BLaER1 (cell line): ENCODE measurements around the gene PHC2.

Experiments used
- H3K27ac ChIP-seq: shearing (Covaris generic); formaldehyde crosslinking; 2 replicates; pipeline ENCODE4 v1.8.1; 2022
- H3K27me3 ChIP-seq: shearing (Covaris generic); formaldehyde crosslinking; 2 replicates; pipeline ENCODE4 v1.8.1; 2022
- H3K36me3 ChIP-seq: shearing (Covaris generic); formaldehyde crosslinking; 2 replicates; pipeline ENCODE4 v1.8.1; 2022
- H3K4me1 ChIP-seq: shearing (Covaris generic); formaldehyde crosslinking; 2 replicates; pipeline ENCODE4 v1.8.1; 2022
- H3K4me2 ChIP-seq: shearing (Covaris generic); formaldehyde crosslinking; 2 replicates; pipeline ENCODE4 v1.8.1; 2022
- H3K4me3 ChIP-seq: shearing (Covaris generic); formaldehyde crosslinking; 2 replicates; pipeline ENCODE4 v1.8.1; 2022
- H3K9ac ChIP-seq: shearing (Covaris generic); formaldehyde crosslinking; 2 replicates; pipeline ENCODE4 v1.8.1; 2022
- H3K9me3 ChIP-seq: shearing (Covaris generic); formaldehyde crosslinking; 2 replicates; pipeline ENCODE4 v1.8.1; 2022
- H4K20me1 ChIP-seq: shearing (Covaris generic); formaldehyde crosslinking; 2 replicates; pipeline ENCODE4 v1.8.1; 2022
- Cebpa-rat ChIP-seq: shearing (Covaris generic); IDR thresholded peaks from 2 replicates; pipeline ENCODE4 v1.8.1; 2022

PHC2 gene

GRCh38 chr1:33430692-33431593, at the start of gene PHC2:
PHC2 (minus strand) TSS chr1:33431095; CDS start chr1:33375539, 55,556 bp downstream.
- Histone ChIP-seq H3K4me3 (peak within 1 kb of the TSS; percentile 87), H3K36me3 (no peaks in the 10 kb centered on the region), H3K4me2 (peak within 1 kb of the TSS; percentile 97), H3K27ac (peak within 1 kb of the TSS; percentile 48; the same call in 1 of the 2 replicates), H3K27me3 (peaks cover 24% of the 10 kb centered on the region), H3K9ac (peak within 1 kb of the TSS; percentile 70), H3K4me1 (peaks cover 51% of the 10 kb centered on the region), H4K20me1 (peaks cover 19% of the 10 kb centered on the region; the same call in 1 of the 2 replicates), H3K9me3 (no peaks in the 10 kb centered on the region)
- no peak for TF ChIP-seq Cebpa-rat

- Histone ChIP-seq H3K9me3 (no peaks in the 10 kb centered on the region), H4K20me1 (no peaks in the 10 kb centered on the region), H3K9ac (no peak overlapping the region), H3K27ac (no peak overlapping the region), H3K36me3 (peaks cover 20% of the 10 kb centered on the region), H3K4me2 (0 out of 2 replicates have a peak overlapping the region, but pooled peaks have one; percentile 1), H3K4me1 (peaks cover 15% of the 10 kb centered on the region), H3K4me3 (no peak overlapping the region), H3K27me3 (no peaks in the 10 kb centered on the region)
- TF ChIP-seq Cebpa-rat, result no peak
These were observed 46.6 kb upstream of the PHC2 start for GRCh38 chr1:33477451-33477850.

GRCh38 chr1:33473900-33474299, 43.0 kb upstream of the PHC2 start:
- Histone ChIP-seq H3K9me3 (no peaks in the 10 kb centered on the region), H3K9ac (no peak overlapping the region), H3K36me3 (no peaks in the 10 kb centered on the region; the same call in 1 of the 2 replicates), H3K4me2 (no peak overlapping the region), H3K4me1 (peaks cover 48% of the 10 kb centered on the region), H4K20me1 (no peaks in the 10 kb centered on the region), H3K27ac (no peak overlapping the region), H3K4me3 (no peak overlapping the region), H3K27me3 (no peaks in the 10 kb centered on the region)
- no peak for TF ChIP-seq Cebpa-rat

- no peaks in the 10 kb centered on the region for H3K9me3 ChIP-seq
- no peaks in the 10 kb centered on the region for H3K27me3 ChIP-seq
- H3K4me1 ChIP-seq, result peaks cover 57% of the 10 kb centered on the region
- H4K20me1 ChIP-seq, result no peaks in the 10 kb centered on the region
- no peak for TF ChIP-seq Cebpa-rat
- peak within 1 kb of the TSS; percentile 74 for H3K9ac ChIP-seq
- H3K4me2 ChIP-seq, result peak within 1 kb of the TSS; percentile 79
- no peaks in the 10 kb centered on the region for H3K36me3 ChIP-seq
- peak within 1 kb of the TSS; percentile 72 for H3K27ac ChIP-seq
- H3K4me3 ChIP-seq, result peak within 1 kb of the TSS; percentile 71
These were observed 41.5 kb upstream of the PHC2 start, which contains the start of gene ZSCAN20 for GRCh38 chr1:33472269-33472980. ZSCAN20 (plus strand) TSS chr1:33472645; CDS start chr1:33479289, 6,644 bp downstream.

GRCh38 chr1:33471416-33471815, 40.5 kb upstream of the PHC2 start:
- Histone ChIP-seq H3K36me3 (no peaks in the 10 kb centered on the region), H3K4me3 (peak overlapping the region; percentile 71; the same call in 1 of the 2 replicates), H3K4me1 (peaks cover 67% of the 10 kb centered on the region), H3K4me2 (peak overlapping the region; percentile 79), H3K27ac (no peak overlapping the region), H3K27me3 (no peaks in the 10 kb centered on the region), H3K9ac (no peak overlapping the region), H3K9me3 (peaks cover 7% of the 10 kb centered on the region; the same call in 1 of the 2 replicates), H4K20me1 (no peaks in the 10 kb centered on the region)
- TF ChIP-seq Cebpa-rat, result no peak

GRCh38 chr1:33470495-33471012, 39.7 kb upstream of the PHC2 start:
- peak overlapping the region; percentile 79 for H3K4me2 ChIP-seq
- H3K27ac ChIP-seq, result peak overlapping the region; percentile 45; the same call in 1 of the 2 replicates

GRCh38 chr1:33469691-33470090, 38.8 kb upstream of the PHC2 start:
- Histone ChIP-seq H3K9ac (peak overlapping the region; percentile 28), H3K4me2 (peak overlapping the region; percentile 79), H3K36me3 (no peaks in the 10 kb centered on the region), H4K20me1 (no peaks in the 10 kb centered on the region), H3K27ac (peak overlapping the region; percentile 45), H3K4me3 (no peak overlapping the region), H3K27me3 (no peaks in the 10 kb centered on the region), H3K4me1 (peaks cover 84% of the 10 kb centered on the region), H3K9me3 (peaks cover 11% of the 10 kb centered on the region)
- no peak for TF ChIP-seq Cebpa-rat

More at GRCh38 chr1:33470495-33471012, 39.7 kb upstream of the PHC2 start:
- peaks cover 76% of the 10 kb centered on the region for H3K4me1 ChIP-seq
- H3K4me3 ChIP-seq, result no peak overlapping the region
- peak overlapping the region; percentile 28; the same call in 1 of the 2 replicates for H3K9ac ChIP-seq
- peaks cover 11% of the 10 kb centered on the region for H3K9me3 ChIP-seq
- no peaks in the 10 kb centered on the region for H3K27me3 ChIP-seq
- TF ChIP-seq Cebpa-rat, result no peak
- H3K36me3 ChIP-seq, result no peaks in the 10 kb centered on the region
- H4K20me1 ChIP-seq, result no peaks in the 10 kb centered on the region

GRCh38 chr1:33468967-33469366, 38.1 kb upstream of the PHC2 start:
- Histone ChIP-seq H3K4me3 (no peak overlapping the region), H3K27ac (peak overlapping the region; percentile 66), H3K9me3 (peaks cover 11% of the 10 kb centered on the region), H3K9ac (peak overlapping the region; percentile 28; the same call in 1 of the 2 replicates), H4K20me1 (no peaks in the 10 kb centered on the region), H3K36me3 (no peaks in the 10 kb centered on the region), H3K4me1 (peaks cover 91% of the 10 kb centered on the region), H3K27me3 (no peaks in the 10 kb centered on the region), H3K4me2 (peak overlapping the region; percentile 79)
- no peak for TF ChIP-seq Cebpa-rat

GRCh38 chr1:33468531-33468930, 37.6 kb upstream of the PHC2 start:
- Histone ChIP-seq H3K4me2 (peak overlapping the region; percentile 79), H3K27ac (peak overlapping the region; percentile 66), H3K9ac (0 out of 2 replicates have a peak overlapping the region, but pooled peaks have one; percentile 9), H4K20me1 (no peaks in the 10 kb centered on the region), H3K27me3 (no peaks in the 10 kb centered on the region), H3K9me3 (peaks cover 11% of the 10 kb centered on the region), H3K36me3 (no peaks in the 10 kb centered on the region), H3K4me1 (peaks cover 96% of the 10 kb centered on the region), H3K4me3 (no peak overlapping the region)
- TF ChIP-seq Cebpa-rat, result no peak
